Stimulated activated CD8-positive, alpha-beta memory T cell treated with anti-CD3 and anti-CD28 coated beads, Interleukin-7, amount 100 ng/mL, for 24 hours (primary cell): ENCODE data around the gene BCL2L11.
"Not testable (repeated sequence)": the region's sequence is repeated elsewhere in the genome, so short reads cannot be mapped to it uniquely, and the experiment has no call there.

Experiments used
- DNase-seq: peaks from one replicate; pipeline ENCODE4 v3.0.0-alpha.2; 2020; ENCODE audit warnings: low read depth

BCL2L11 gene

GRCh38 chr2:111120253-111121027 is at the start of gene BCL2L11:
BCL2L11 (plus strand) TSS chr2:111120914; CDS start chr2:111123746, 2,832 bp downstream.
- peak; percentile 69 for DNase-seq

GRCh38 chr2:111071600-111072171 is 49.0 kb upstream of the BCL2L11 start:
- no peak for DNase-seq

GRCh38 chr2:111072220-111072871 is 48.4 kb upstream of the BCL2L11 start:
- no peak for DNase-seq

GRCh38 chr2:111082659-111083058 is 38.1 kb upstream of the BCL2L11 start:
- DNase-seq = not testable (repeated sequence)

- DNase-seq = no peak
Measured at GRCh38 chr2:111091811-111092211, 28.9 kb upstream of the BCL2L11 start.

GRCh38 chr2:111094691-111095090 is 26.0 kb upstream of the BCL2L11 start:
- DNase-seq = no peak

- no peak for DNase-seq
Measured at GRCh38 chr2:111095434-111095833, 25.3 kb upstream of the BCL2L11 start.

GRCh38 chr2:111099402-111099801 is 21.3 kb upstream of the BCL2L11 start:
- DNase-seq = no peak

- DNase-seq = no peak
Measured at GRCh38 chr2:111100087-111100764, 20.5 kb upstream of the BCL2L11 start.

- no peak for DNase-seq
Measured at GRCh38 chr2:111100765-111101162, 19.9 kb upstream of the BCL2L11 start.

GRCh38 chr2:111101592-111101991 is 19.1 kb upstream of the BCL2L11 start:
- DNase-seq = no peak

- no peak for DNase-seq
Measured at GRCh38 chr2:111102216-111102615, 18.5 kb upstream of the BCL2L11 start.

GRCh38 chr2:111105926-111106325 is 14.8 kb upstream of the BCL2L11 start:
- DNase-seq = no peak

GRCh38 chr2:111106706-111107105 is 14.0 kb upstream of the BCL2L11 start:
- no peak for DNase-seq

GRCh38 chr2:111108745-111109271 is 11.9 kb upstream of the BCL2L11 start:
- no peak for DNase-seq

GRCh38 chr2:111111101-111111755 is 9.5 kb upstream of the BCL2L11 start:
- no peak for DNase-seq

GRCh38 chr2:111113838-111114237 is 6.9 kb upstream of the BCL2L11 start:
- DNase-seq = no peak

- DNase-seq = no peak
Measured at GRCh38 chr2:111116011-111116746, 4.5 kb upstream of the BCL2L11 start.

GRCh38 chr2:111116843-111117597 is 3.7 kb upstream of the BCL2L11 start:
- DNase-seq = no peak
